Fibroblast of peridontal ligament (primary cell): ENCODE measurements around the gene DNAH14.

Experiments
- DNase-seq: peaks from one replicate; pipeline ENCODE4 v3.0.0-alpha.2; 2010; ENCODE audit errors: extremely low read depth

Gene DNAH14

GRCh38 chr1:225406976-225407725 is 477.7 kb downstream of the DNAH14 start:
- no peak for DNase-seq

GRCh38 chr1:225407755-225408154 is 478.3 kb downstream of the DNAH14 start:
- DNase-seq: no peak

GRCh38 chr1:225408249-225408648 is 478.8 kb downstream of the DNAH14 start:
- DNase-seq: no peak

GRCh38 chr1:225409051-225409450 is 479.6 kb downstream of the DNAH14 start:
- DNase-seq: no peak

- DNase-seq: no peak
Measured at GRCh38 chr1:225410036-225410435, 480.6 kb downstream of the DNAH14 start.

- DNase-seq: no peak
Measured at GRCh38 chr1:225412321-225412720, 482.8 kb downstream of the DNAH14 start.

GRCh38 chr1:225412803-225413351 is 483.4 kb downstream of the DNAH14 start:
- DNase-seq: no peak

GRCh38 chr1:225413708-225414375 is 484.4 kb downstream of the DNAH14 start:
- no peak for DNase-seq

- DNase-seq: no peak
Measured at GRCh38 chr1:225415307-225415706, 485.8 kb downstream of the DNAH14 start.

- DNase-seq: no peak
Measured at GRCh38 chr1:225415967-225416745, 486.7 kb downstream of the DNAH14 start.

- no peak for DNase-seq
Measured at GRCh38 chr1:225418059-225418458, 488.6 kb downstream of the DNAH14 start.

GRCh38 chr1:225418598-225418997 is 489.1 kb downstream of the DNAH14 start:
- no peak for DNase-seq

- DNase-seq: no peak
Measured at GRCh38 chr1:225422031-225422605, 492.6 kb downstream of the DNAH14 start.

- no peak for DNase-seq
Measured at GRCh38 chr1:225422795-225423517, 493.5 kb downstream of the DNAH14 start.

- DNase-seq: no peak
Measured at GRCh38 chr1:225423518-225423855, 494.0 kb downstream of the DNAH14 start.

- peak; percentile 52 for DNase-seq
Measured at GRCh38 chr1:225424562-225425200, 495.2 kb downstream of the DNAH14 start.

- DNase-seq: peak; percentile 50
Measured at GRCh38 chr1:225425201-225425786, 495.8 kb downstream of the DNAH14 start.

GRCh38 chr1:225426395-225427234 is 497.1 kb downstream of the DNAH14 start:
- DNase-seq: peak; percentile 41

- DNase-seq: peak; percentile 11
Measured at GRCh38 chr1:225427235-225428067, 498.0 kb downstream of the DNAH14 start, which contains the start of gene LBR. Gene LBR (minus strand): TSS chr1:225428038. CDS start chr1:225424075, 3,963 bp downstream.
